HepG2 (cell line): ENCODE data around the gene PDE9A. TPM values are rescaled to one million over a fixed set of nuclear protein-coding genes. Genes with fewer than 3 reads are reported as not detected.

Source experiments
- ATAC-seq: fragments of 200-7000 bp; cut with Tn5 transposase; 3 replicates; pipeline ENCODE4 v1.9.1; 2020; ENCODE audit warnings: mild to moderate bottlenecking, moderate library complexity
- BruUV-seq: library from RNA; stranded (reverse); fragments of 400-500 nt; replicated peaks from 2 replicates; lab custom pipeline; 2021; lab: Mats Ljungman, UMichigan
- CTCF ChIA-PET: fragments of 300-600 bp; formaldehyde crosslinking; extraction: SDS; loops from one replicate; lab custom pipeline; 2021; ENCODE audit warnings: low total read pairs, inconsistent platforms, low intra/inter-chr PET ratio; lab: Yijun Ruan, JAX
- POLR2A ChIA-PET: fragments of 350-600 bp; sonication (Branson Sonifier 250); formaldehyde crosslinking; loops from one replicate; lab custom pipeline; 2020; ENCODE audit warnings: antibody characterized with exemption, inconsistent platforms; lab: Yijun Ruan, JAX
- DNase-seq: peaks from one replicate; pipeline ENCODE4 v3.0.0-alpha.2; 2015; ENCODE audit warnings: low spot score
- FAIRE-seq: peaks from 3 replicates; lab custom pipeline; 2011; peaks lifted over from hg19 to GRCh38; lab: Jason Lieb, UNC
- H2AFZ ChIP-seq: one replicate; pipeline ENCODE4 v1.6.1; 2011; ENCODE audit warnings: low read length, inconsistent platforms
- H3K27ac ChIP-seq: fragments of 300-600 bp; 3 replicates; pipeline ENCODE4 v1.8.0; 2011; ENCODE audit warnings: mixed run types, mild to moderate bottlenecking, mixed read lengths, low read length, inconsistent platforms; ENCODE audit not compliant: insufficient read depth; ENCODE audit errors: extremely low read length
- H3K27me3 ChIP-seq, 2 experiments: fragments of 200-600 bp in 1 of 2; 2 replicates in 1 of 2; 3 replicates in 1 of 2; pipeline versions ENCODE4 v1.6.0 to v1.8.0; 2011; ENCODE audit warnings: low read length in 2 of 2, mild to moderate bottlenecking in 2 of 2, moderate library complexity in 2 of 2, inconsistent platforms in 1 of 2; ENCODE audit not compliant: insufficient read depth in 2 of 2, control insufficient read depth in 1 of 2
- H3K36me3 ChIP-seq, 2 experiments: fragments of 200-600 bp in 1 of 2; replicated peaks in 1 of 2; 2 replicates in 1 of 2; 3 replicates in 1 of 2; pipeline versions ENCODE4 v1.5.1 to v1.8.0; 2011; ENCODE audit warnings: low read length in 2 of 2, inconsistent platforms in 1 of 2; ENCODE audit not compliant: insufficient read depth in 2 of 2, control insufficient read depth in 1 of 2
- H3K4me1 ChIP-seq: 2 replicates; pipeline ENCODE4 v1.5.1; 2012; ENCODE audit warnings: low read length, inconsistent platforms; ENCODE audit not compliant: insufficient read depth
- H3K4me2 ChIP-seq: 2 replicates; pipeline ENCODE4 v1.6.0; 2011; ENCODE audit warnings: low read depth, low read length, inconsistent platforms
- H3K4me3 ChIP-seq, 3 experiments: fragments of 200-600 bp in 1 of 3; sonication (generic), shearing (Covaris generic) in 1 of 3; replicated peaks in 1 of 3; 2 replicates each; pipeline ENCODE4 v1.5.1; 2011 to 2016; ENCODE audit warnings: low read length in 3 of 3, inconsistent platforms in 2 of 3, low read depth in 2 of 3, mild to moderate bottlenecking in 2 of 3, control low read depth in 1 of 3, mixed read lengths in 1 of 3; ENCODE audit not compliant: insufficient read depth in 1 of 3
- H3K79me2 ChIP-seq: one replicate; pipeline ENCODE4 v1.6.1; 2011; ENCODE audit warnings: low read length, inconsistent platforms; ENCODE audit not compliant: insufficient read depth
- H3K9ac ChIP-seq: 2 replicates; pipeline ENCODE4 v1.6.0; 2011; ENCODE audit warnings: mild to moderate bottlenecking, low read depth, low read length, inconsistent platforms; ENCODE audit not compliant: insufficient read depth
- H3K9me3 ChIP-seq: 2 replicates; pipeline ENCODE4 v1.5.1; 2012; ENCODE audit warnings: mild to moderate bottlenecking, low read length
- H4K20me1 ChIP-seq: 2 replicates; pipeline ENCODE4 v1.6.0; 2011; ENCODE audit warnings: inconsistent platforms, mild to moderate bottlenecking, low read length, moderate library complexity; ENCODE audit not compliant: insufficient read depth
- BCL6 ChIP-seq: IDR thresholded peaks from 2 replicates; pipeline ENCODE4 v1.6.1; 2016; ENCODE audit warnings: missing genetic modification reagents, missing compliant biosample characterization
- BORCS8-MEF2B ChIP-seq: sonication (generic); formaldehyde crosslinking; IDR thresholded peaks from 2 replicates; pipeline ENCODE4 v1.8.0; 2022; ENCODE audit warnings: mild to moderate bottlenecking, missing genetic modification reagents
- HHEX ChIP-seq: IDR thresholded peaks from 2 replicates; pipeline ENCODE4 v1.6.1; 2016; ENCODE audit warnings: control low read depth
- HNRNPK ChIP-seq: fragments of 200-400 bp; formaldehyde crosslinking; IDR thresholded peaks from 2 replicates; pipeline ENCODE4 v1.6.1; 2018; ENCODE audit warnings: low read length, low read depth, moderate library complexity, mild to moderate bottlenecking; ENCODE audit not compliant: poor library complexity, severe bottlenecking
- RFXANK ChIP-seq: IDR thresholded peaks from 2 replicates; pipeline ENCODE4 v1.6.1; 2016
- SMAD9 ChIP-seq: sonication (generic); formaldehyde crosslinking; IDR thresholded peaks from 2 replicates; pipeline ENCODE4 v1.5.1; 2020; ENCODE audit warnings: mild to moderate bottlenecking, missing genetic modification reagents
- SMC3 ChIP-seq: IDR thresholded peaks from 2 replicates; pipeline ENCODE4 v1.6.1; 2011; ENCODE audit warnings: low read length, improper control_type of control experiment
- SP2 ChIP-seq: sonication (generic); formaldehyde crosslinking; IDR thresholded peaks from 2 replicates; pipeline ENCODE4 v1.5.1; 2020; ENCODE audit warnings: mild to moderate bottlenecking, missing genetic modification reagents
- ZIK1 ChIP-seq: sonication (generic); formaldehyde crosslinking; IDR thresholded peaks from 2 replicates; pipeline ENCODE4 v1.5.0; 2020; ENCODE audit warnings: mild to moderate bottlenecking, low read depth, missing genetic modification reagents, borderline replicate concordance
- ZNF615 ChIP-seq: sonication (generic); formaldehyde crosslinking; IDR thresholded peaks from 2 replicates; pipeline ENCODE4 v1.5.0; 2020; ENCODE audit warnings: mild to moderate bottlenecking, missing genetic modification reagents, borderline replicate concordance
- ZNF839 ChIP-seq: sonication (generic); formaldehyde crosslinking; IDR thresholded peaks from 2 replicates; pipeline ENCODE4 v1.4.0; 2020; ENCODE audit warnings: missing genetic modification reagents, mild to moderate bottlenecking, borderline replicate concordance
- ZSCAN25 ChIP-seq: sonication (generic); formaldehyde crosslinking; IDR thresholded peaks from 2 replicates; pipeline ENCODE4 v1.8.0; 2022; ENCODE audit warnings: mild to moderate bottlenecking, missing genetic modification reagents
- WGBS: methylation state at CpG from one replicate; pipeline ENCODE4 v1.1.6; 2017; ENCODE audit warnings: low lambda C conversion rate; 5-methylcytosine and 5-hydroxymethylcytosine counted together
- in situ Hi-C: cut with HindIII; loops from 2 replicates; pipeline ENCODE4 v1.10.0; 2017; ENCODE audit warnings: low pct_unique_long_range_greater_than_20kb; ENCODE audit not compliant: extremely low pct_ligation_motif_present
- intact Hi-C: fragments of 100-400 bp; cut with micrococcal nuclease; formaldehyde crosslinking; loops from one replicate; pipeline ENCODE4 v1.10.0; 2022; ENCODE audit not compliant: unreplicated experiment
- polyA plus RNA-seq, 8 experiments: library from polyadenylated mRNA; depleted of rRNA in 3 of 8; stranded (reverse) in 7 of 8; unstranded in 1 of 8; fragments of >200 nt; fragmentation: Illumina TruSeq in 4 of 8; extraction: Trizol in 4 of 8; gene quantifications; 2 replicates each; pipeline versions ENCODE4 v1.2.1 to v1.2.3, GENCODE V29; 2011 to 2016; ENCODE audit warnings: low read depth in 4 of 8, missing spikeins in 1 of 8, mixed read lengths in 1 of 8; ENCODE audit not compliant: insufficient read depth in 1 of 8
- total RNA-seq, 5 experiments: library from RNA; depleted of rRNA; stranded (reverse); fragments of >200 nt; fragmentation: Illumina TruSeq; extraction: Trizol; gene quantifications; 2 replicates each; pipeline ENCODE4 v1.2.3, GENCODE V29; 2016; ENCODE audit warnings: low read depth in 1 of 5
- TF ChIP-seq, protein P1 (sequence below): IDR thresholded peaks from 2 replicates; pipeline ENCODE4 v1.6.1; 2012; ENCODE audit warnings: low read depth, low read length, improper control_type of control experiment
- TF ChIP-seq, protein P2 (sequence below): sonication (generic); formaldehyde crosslinking; IDR thresholded peaks from 2 replicates; pipeline ENCODE4 v1.5.1; 2020; ENCODE audit warnings: mild to moderate bottlenecking, missing genetic modification reagents

The PDE9A gene
- total and polyA plus RNA-seq, 2 of the 13 experiments (the other 11 are each of a cell fraction or from before 2014, with no cell fraction given), result 4.6 to 19.7 TPM

DNA sequence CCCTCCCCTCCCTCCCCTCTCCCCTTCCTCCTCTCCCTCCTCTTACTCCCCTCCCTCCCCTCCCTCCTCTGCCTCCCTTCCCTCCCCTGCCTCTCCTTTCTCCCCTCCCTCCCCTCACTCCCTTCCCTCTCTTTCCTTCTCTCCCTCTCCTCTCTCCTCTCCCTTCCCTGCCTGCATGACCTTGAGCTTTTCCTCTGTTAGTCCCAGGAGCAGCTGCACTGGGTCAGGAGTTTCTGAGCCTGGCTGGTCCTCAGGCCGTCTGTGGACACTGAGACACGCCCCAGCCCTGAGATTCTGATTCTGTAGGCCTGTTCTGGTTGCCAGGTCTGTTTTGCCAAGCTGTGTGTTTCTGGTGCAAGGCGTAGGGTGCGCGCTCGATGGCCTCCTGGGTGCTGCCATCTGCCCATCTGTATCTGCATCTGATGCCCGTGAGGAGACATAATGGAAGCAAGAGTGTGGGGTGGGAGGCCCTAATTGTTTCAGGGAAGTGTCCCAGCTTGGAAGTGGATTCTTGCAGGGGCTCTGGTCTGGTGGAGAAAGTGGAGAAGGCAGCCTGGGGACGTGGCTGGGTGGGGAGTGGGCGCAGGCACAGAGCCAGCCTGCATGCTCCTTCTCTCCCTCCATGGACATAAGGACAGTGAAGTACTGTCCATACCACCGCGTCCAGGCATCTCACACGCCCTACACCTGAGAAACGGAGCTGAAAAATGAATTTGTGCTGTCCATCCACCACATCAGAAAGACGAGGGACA is 128.7 kb downstream of the PDE9A start:
- H2AFZ ChIP-seq, result no peak overlapping the region
- in situ Hi-C loops (no loop called here), intact Hi-C loops (loop anchor here (5.0 to 10.0 kb wide), 2 partner anchors 47 to 130 kb away; partner anchors contain the start of gene PDE9A)
- no TSS peak for BruUV-seq
- no peak overlapping the region for H3K27ac ChIP-seq
- FAIRE-seq, result no peak
- H3K36me3 ChIP-seq, result no peaks in the 10 kb centered on the region
- H3K27me3 ChIP-seq, result peaks cover 0 to 14% of the 10 kb centered on the region in 2 experiments; a peak in 2 of 5 replicates
- H3K4me1 ChIP-seq, result peaks cover 60% of the 10 kb centered on the region
- DNase-seq, result no peak
- H3K79me2 ChIP-seq, result no peaks in the 10 kb centered on the region
- no peaks in the 10 kb centered on the region for H4K20me1 ChIP-seq
- peak overlapping the region in 2 of 3 experiments; percentile 48 to 72; a peak in 3 of 6 replicates for H3K4me3 ChIP-seq
- H3K9ac ChIP-seq, result no peak overlapping the region
- ATAC-seq, result peak; percentile 22
- H3K4me2 ChIP-seq, result peak overlapping the region; percentile 98
- TF ChIP-seq ZIK1 (0 out of 2 replicates have a peak, but pooled peaks have one; percentile 13), ZNF615 (CRISPR knock-in tag) (no peak), HHEX (CRISPR knock-in tag) (no peak), SMAD9 (CRISPR knock-in tag) (no peak), SMC3 (no peak), ZNF839 (CRISPR knock-in tag) (no peak), HNRNPK (peak; percentile 76), ZSCAN25 (CRISPR knock-in tag) (0 out of 2 replicates have a peak, but pooled peaks have one; percentile 2), BORCS8-MEF2B (no peak), BCL6 (CRISPR knock-in tag) (no peak), SP2 (no peak), RFXANK (CRISPR knock-in tag) (no peak)
- TF ChIP-seq, protein P1, sequence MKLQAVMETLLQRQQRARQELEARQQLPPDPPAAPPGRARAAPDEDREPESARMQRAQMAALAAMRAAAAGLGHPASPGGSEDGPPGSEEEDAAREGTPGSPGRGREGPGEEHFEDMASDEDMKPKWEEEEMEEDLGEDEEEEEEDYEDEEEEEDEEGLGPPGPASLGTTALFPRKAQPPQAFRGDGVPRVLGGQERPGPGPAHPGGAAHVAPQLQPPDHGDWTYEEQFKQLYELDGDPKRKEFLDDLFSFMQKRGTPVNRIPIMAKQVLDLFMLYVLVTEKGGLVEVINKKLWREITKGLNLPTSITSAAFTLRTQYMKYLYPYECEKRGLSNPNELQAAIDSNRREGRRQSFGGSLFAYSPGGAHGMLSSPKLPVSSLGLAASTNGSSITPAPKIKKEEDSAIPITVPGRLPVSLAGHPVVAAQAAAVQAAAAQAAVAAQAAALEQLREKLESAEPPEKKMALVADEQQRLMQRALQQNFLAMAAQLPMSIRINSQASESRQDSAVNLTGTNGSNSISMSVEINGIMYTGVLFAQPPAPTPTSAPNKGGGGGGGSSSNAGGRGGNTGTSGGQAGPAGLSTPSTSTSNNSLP, result no peak
- TF ChIP-seq, protein P2, sequence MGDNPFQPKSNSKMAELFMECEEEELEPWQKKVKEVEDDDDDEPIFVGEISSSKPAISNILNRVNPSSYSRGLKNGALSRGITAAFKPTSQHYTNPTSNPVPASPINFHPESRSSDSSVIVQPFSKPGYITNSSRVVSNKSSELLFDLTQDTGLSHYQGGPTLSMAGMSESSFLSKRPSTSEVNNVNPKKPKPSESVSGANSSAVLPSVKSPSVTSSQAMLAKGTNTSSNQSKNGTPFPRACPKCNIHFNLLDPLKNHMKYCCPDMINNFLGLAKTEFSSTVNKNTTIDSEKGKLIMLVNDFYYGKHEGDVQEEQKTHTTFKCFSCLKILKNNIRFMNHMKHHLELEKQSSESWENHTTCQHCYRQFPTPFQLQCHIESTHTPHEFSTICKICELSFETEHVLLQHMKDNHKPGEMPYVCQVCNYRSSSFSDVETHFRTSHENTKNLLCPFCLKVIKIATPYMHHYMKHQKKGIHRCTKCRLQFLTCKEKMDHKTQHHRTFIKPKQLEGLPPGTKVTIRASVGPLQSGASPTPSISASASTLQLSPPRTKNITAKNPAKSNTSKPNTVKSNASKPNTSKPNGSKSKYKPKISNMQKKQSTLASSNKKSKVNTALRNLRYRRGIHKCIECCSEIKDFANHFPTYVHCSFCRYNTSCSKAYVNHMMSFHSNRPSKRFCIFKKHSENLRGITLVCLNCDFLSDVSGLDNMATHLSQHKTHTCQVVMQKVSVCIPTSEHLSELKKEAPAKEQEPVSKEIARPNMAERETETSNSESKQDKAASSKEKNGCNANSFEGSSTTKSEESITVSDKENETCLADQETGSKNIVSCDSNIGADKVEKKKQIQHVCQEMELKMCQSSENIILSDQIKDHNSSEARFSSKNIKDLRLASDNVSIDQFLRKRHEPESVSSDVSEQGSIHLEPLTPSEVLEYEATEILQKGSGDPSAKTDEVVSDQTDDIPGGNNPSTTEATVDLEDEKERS (CRISPR knock-in tag), result 0 out of 2 replicates have a peak, but pooled peaks have one; percentile 6
- H3K9me3 ChIP-seq, result no peaks in the 10 kb centered on the region
- WGBS, result 52% methylated on average over 13 of the region's 14 CpGs
- POLR2A ChIA-PET, result interaction anchor here (1.0 to 2.0 kb wide), 5 partner anchors 10 to 48 kb away, joined by 3 to 6 read pairs (median 6); no protein-coding TSS in a partner anchor
- CTCF ChIA-PET, result no interaction called here
